ENCODE results near the gene OR13C4. TPM values are rescaled to one million over a fixed set of nuclear protein-coding genes. Genes with fewer than 3 reads are reported as not detected.
"Not testable (repeated sequence)": the region's sequence is repeated elsewhere in the genome, so short reads cannot be mapped to it uniquely, and the experiment has no call there.

OR13C4 gene
- total RNA-seq = not detected

DNA sequence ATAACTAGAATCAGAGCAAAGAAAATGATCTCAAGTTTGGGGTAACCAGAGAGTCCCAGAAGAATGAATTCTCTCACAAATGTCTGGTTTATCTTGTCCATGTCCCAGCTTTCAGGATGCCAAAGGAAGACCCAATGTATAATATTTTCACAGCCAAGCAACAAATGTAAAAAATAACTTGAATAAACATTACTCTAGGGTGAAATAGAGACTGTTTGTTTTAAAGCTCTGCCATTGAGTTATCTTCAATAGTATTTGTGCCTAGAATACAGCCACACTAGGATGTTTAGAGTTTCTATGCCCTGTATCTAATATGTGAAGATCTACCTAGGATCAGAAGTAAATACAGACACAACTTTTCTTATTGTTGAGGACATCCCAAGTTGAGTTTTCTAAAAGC is at the start of gene OR13C4:
OR13C4 (minus strand) TSS at position 101 of the 400 bp plus-strand sequence; CDS start at position 101, 0 bp downstream.
- DNase-seq = no peak
- Mint-ChIP-seq H3K36me3 (ENCODE audit: insufficient read depth) (no peaks in the 10 kb centered on the region), H3K9me3 (peaks cover 5% of the 10 kb centered on the region), H3K4me1 (ENCODE audit: low read depth) (no peaks in the 10 kb centered on the region), H3K4me3 (no peak within 1 kb of the TSS), H3K27me3 (ENCODE audit: low read depth) (no peaks in the 10 kb centered on the region)
- no peak for ATAC-seq

DNA sequence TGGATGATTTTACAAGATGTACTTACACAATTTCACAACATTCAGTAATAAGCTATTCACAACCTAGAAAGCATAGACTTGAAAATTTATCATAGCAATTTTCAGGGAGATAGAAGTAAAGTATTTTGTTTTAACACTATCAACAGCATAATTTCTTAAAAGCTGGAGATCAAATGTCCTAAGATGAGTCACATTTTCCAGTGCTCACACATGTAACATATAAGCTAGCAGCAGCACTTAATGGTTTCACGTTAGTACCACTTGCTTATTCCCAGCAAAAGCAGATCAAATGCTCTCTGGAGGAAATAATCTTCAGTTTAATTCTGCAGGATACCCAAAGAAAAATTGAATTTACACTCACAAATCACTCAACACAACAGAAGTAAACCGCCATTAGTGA is 48.4 kb upstream of the OR13C4 start:
- no peak overlapping the region for H3K4me3 Mint-ChIP-seq
- no peaks in the 10 kb centered on the region for H3K4me1 Mint-ChIP-seq (ENCODE audit: low read depth)
- H3K9me3 Mint-ChIP-seq = peaks cover 15% of the 10 kb centered on the region
- ATAC-seq (no peak), DNase-seq (no peak)
- H3K27me3 Mint-ChIP-seq (ENCODE audit: low read depth) = no peaks in the 10 kb centered on the region
- no peaks in the 10 kb centered on the region for H3K36me3 Mint-ChIP-seq (ENCODE audit: insufficient read depth)

DNA sequence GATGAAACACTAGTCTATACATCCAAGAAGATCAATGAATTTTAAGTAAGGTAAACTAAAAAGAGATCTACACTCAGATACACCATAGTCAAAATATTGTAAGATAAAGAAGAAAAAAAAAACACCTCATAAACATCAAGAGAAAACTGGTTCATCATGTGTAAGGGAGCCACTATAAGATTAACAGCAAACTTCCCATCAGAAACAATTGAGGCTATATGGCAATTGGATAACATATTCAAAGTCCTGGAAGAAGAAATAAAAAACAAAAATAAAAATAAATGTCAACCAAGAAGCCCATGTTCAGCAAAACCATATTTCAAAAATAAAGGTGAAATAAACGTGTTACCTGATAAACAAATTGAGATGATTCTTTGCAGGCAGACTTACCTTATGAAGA is 45.6 kb upstream of the OR13C4 start:
- peaks cover 15% of the 10 kb centered on the region for H3K9me3 Mint-ChIP-seq
- DNase-seq (no peak), ATAC-seq (no peak)
- H3K27me3 Mint-ChIP-seq (ENCODE audit: low read depth) = no peaks in the 10 kb centered on the region
- no peaks in the 10 kb centered on the region for H3K4me1 Mint-ChIP-seq (ENCODE audit: low read depth)
- no peaks in the 10 kb centered on the region for H3K36me3 Mint-ChIP-seq (ENCODE audit: insufficient read depth)
- H3K4me3 Mint-ChIP-seq = no peak overlapping the region

DNA sequence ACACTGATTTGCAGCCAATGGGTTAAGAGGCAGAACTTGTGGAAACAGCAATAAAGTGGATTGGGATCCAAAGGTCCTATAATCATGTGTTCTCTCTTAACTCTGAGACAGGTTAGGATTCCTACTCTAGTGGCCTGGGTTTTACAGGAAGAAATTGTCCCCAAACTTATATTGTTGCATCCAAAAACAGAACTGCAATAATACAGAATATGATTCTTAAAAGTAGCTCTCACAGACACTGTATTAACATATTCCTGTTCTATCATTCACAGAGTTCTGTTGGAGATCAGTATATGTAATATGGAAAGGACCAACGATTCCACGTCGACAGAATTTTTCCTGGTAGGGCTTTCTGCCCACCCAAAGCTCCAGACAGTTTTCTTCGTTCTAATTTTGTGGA is 41.9 kb upstream of the OR13C4 start, which contains the start of gene OR13C8:
OR13C8 (plus strand) TSS at position 301 of the 400 bp plus-strand sequence; CDS start at position 301, 0 bp downstream.
- no peak for ATAC-seq

DNA sequence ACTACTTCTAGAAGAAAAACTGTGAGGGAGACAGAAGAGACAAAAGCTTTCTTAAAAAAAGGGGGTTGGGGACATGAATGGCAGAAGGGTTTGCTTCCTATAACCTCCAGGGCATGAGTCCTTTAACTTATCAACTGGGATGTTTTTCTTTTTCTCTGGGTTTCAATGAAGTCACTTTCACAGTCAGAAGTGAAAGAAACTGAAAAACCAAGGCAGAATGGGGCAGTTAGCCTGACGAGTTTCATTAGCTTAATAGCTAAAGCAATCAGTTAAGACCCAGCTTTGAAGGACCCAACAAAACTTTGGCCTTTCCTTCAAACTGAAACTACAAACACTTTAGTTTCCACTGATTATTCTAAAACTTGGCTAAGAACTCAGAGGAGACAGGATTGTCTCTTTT is 37.3 kb upstream of the OR13C4 start:
- Mint-ChIP-seq H3K27me3 (ENCODE audit: low read depth) (no peaks in the 10 kb centered on the region), H3K4me1 (ENCODE audit: low read depth) (no peaks in the 10 kb centered on the region), H3K36me3 (ENCODE audit: insufficient read depth) (no peaks in the 10 kb centered on the region), H3K4me3 (no peak overlapping the region), H3K9me3 (no peaks in the 10 kb centered on the region)
- ATAC-seq (no peak), DNase-seq (no peak)

More for the DNA sequence above, 41.9 kb upstream of the OR13C4 start, which contains the start of gene OR13C8:
- H3K4me3 Mint-ChIP-seq = no peak within 1 kb of the TSS
- H3K4me1 Mint-ChIP-seq (ENCODE audit: low read depth) = no peaks in the 10 kb centered on the region
- H3K36me3 Mint-ChIP-seq (ENCODE audit: insufficient read depth) = no peaks in the 10 kb centered on the region
- H3K9me3 Mint-ChIP-seq = peaks cover 15% of the 10 kb centered on the region
- DNase-seq = no peak
- H3K27me3 Mint-ChIP-seq (ENCODE audit: low read depth) = no peaks in the 10 kb centered on the region

DNA sequence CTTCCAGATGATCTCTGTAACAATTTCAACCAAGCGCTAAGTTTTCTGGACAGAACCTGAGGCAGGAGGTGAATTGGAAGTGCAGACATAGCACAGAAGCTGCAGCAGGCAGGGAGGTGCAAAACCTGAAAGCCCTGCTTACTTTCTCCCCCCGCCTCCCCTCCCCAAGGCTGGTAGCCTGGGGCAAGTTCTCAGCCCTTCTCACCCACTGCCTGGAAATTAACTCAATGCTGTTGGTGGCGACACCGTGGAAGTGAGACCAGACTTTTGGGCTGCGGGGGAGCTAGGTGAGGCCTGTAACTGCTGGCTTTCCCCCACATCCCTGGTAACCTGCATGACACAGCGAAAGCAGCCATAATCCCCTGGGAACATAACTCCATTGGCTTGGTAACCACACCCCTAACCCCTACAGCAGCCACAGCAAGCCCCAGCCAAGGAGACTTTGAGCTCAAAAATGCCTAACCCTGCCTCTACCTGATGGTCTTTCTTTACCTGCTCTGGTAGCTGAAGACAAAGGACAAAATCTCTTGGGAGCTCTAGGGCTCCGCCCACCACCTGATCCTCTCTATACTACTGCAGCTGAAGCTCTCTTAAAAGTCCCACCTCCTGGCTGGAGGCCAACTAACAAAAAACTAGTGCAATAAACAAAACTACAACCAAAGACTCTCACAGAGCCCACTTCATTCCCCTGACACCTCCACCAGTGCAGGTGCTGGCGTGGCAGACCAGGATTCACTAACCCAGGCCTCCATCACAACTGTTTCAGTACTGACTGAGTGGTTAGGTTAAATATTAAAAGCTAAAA is 30.0 kb upstream of the OR13C4 start:
- peaks cover 1% of the 10 kb centered on the region for H3K27me3 Mint-ChIP-seq (ENCODE audit: low read depth)
- DNase-seq = no peak
- ATAC-seq = no peak
- H3K36me3 Mint-ChIP-seq (ENCODE audit: insufficient read depth) = no peaks in the 10 kb centered on the region
- H3K4me1 Mint-ChIP-seq (ENCODE audit: low read depth) = no peaks in the 10 kb centered on the region
- no peak overlapping the region for H3K4me3 Mint-ChIP-seq
- H3K9me3 Mint-ChIP-seq = peaks cover 9% of the 10 kb centered on the region

DNA sequence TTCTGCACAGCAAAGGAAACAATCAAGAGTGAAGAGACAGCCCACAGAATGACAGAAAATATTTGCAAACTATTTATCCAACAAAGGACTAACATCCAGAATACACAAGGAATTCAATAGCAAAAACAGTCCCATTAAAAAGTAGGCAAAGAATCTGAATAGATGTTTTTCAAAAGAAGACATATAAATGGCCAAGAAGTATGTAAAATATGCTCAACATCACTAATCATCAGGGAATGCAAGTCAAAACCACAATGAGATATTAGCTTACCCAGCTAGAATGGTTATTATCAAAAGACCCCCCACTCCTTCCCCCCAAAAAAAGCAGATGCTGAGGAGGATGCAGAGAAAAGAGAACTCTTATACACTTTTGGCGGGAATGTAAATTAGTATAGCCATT is 28.5 kb upstream of the OR13C4 start:
- no peaks in the 10 kb centered on the region for H3K36me3 Mint-ChIP-seq (ENCODE audit: insufficient read depth)
- no peaks in the 10 kb centered on the region for H3K4me1 Mint-ChIP-seq (ENCODE audit: low read depth)
- H3K27me3 Mint-ChIP-seq (ENCODE audit: low read depth) = peaks cover 1% of the 10 kb centered on the region
- DNase-seq (no peak), ATAC-seq (no peak)
- H3K9me3 Mint-ChIP-seq = peaks cover 9% of the 10 kb centered on the region
- H3K4me3 Mint-ChIP-seq = no peak overlapping the region

DNA sequence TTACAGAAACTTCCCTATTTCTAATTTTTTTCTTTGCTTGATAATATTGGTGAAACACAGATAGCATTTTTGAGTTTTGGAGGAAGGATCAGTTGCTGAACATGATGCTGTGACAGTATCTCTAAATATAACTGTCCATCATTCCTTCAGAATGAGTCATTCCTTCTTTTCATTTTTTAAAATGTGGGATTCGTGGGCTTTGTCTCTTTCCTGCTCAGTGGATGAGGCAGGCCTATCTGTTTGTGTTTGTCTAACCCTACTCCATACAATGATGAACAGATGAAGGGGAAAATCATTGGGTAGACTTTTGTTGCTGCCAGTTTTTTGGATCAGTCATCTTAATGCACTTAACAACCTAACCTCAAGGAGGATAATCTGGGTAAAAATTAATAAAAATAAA is 26.3 kb upstream of the OR13C4 start:
- H3K9me3 Mint-ChIP-seq = peaks cover 5% of the 10 kb centered on the region
- no peaks in the 10 kb centered on the region for H3K4me1 Mint-ChIP-seq (ENCODE audit: low read depth)
- ATAC-seq (no peak), DNase-seq (no peak)
- peaks cover 1% of the 10 kb centered on the region for H3K27me3 Mint-ChIP-seq (ENCODE audit: low read depth)
- H3K4me3 Mint-ChIP-seq = no peak overlapping the region
- no peaks in the 10 kb centered on the region for H3K36me3 Mint-ChIP-seq (ENCODE audit: insufficient read depth)

DNA sequence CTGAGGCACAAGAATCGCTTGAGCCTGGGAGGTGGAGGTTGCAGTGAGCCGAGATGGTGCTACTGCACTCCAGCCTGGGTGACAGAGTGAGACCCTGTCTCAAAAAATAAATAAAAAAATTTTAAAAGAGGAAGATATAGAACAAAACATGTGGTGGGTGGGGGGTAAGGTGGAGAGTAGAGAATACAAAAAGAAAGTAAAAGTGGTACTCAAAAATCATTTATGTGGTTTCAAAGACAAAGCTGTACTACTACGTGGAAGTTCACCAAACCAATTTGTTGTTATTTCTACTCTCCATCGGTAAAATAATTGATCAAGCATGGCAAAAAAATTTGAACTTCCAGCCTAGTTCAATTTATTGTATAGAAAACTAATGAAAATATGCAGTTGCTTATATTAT is 17.6 kb upstream of the OR13C4 start:
- DNase-seq (no peak), ATAC-seq (no peak)
- no peaks in the 10 kb centered on the region for H3K36me3 Mint-ChIP-seq (ENCODE audit: insufficient read depth)
- H3K4me3 Mint-ChIP-seq = no peak overlapping the region
- no peaks in the 10 kb centered on the region for H3K9me3 Mint-ChIP-seq
- H3K27me3 Mint-ChIP-seq (ENCODE audit: low read depth) = no peaks in the 10 kb centered on the region
- no peaks in the 10 kb centered on the region for H3K4me1 Mint-ChIP-seq (ENCODE audit: low read depth)

DNA sequence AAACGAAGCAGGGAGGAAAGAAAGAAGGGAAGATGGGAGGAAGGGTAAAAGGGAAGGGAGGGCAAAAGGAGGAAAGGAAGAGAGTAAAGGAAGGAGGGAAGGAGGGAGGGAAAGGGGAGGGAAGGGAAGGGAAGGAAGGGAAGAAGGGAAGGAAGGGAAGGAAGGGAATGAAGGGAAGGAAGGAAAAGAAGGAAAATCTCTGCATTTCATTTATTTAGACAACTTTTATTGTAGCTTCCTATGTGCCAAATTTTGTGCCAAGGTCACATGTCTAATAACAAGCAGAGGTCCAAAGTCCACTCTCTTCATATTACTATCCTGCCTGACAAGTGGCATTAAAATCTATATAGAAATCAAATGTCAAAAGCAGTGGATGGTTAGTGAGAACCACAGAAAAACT is 12.3 kb upstream of the OR13C4 start:
- H3K27me3 Mint-ChIP-seq (ENCODE audit: low read depth) = no peaks in the 10 kb centered on the region
- no peak overlapping the region for H3K4me3 Mint-ChIP-seq
- H3K9me3 Mint-ChIP-seq = no peaks in the 10 kb centered on the region
- H3K36me3 Mint-ChIP-seq (ENCODE audit: insufficient read depth) = no peaks in the 10 kb centered on the region
- no peaks in the 10 kb centered on the region for H3K4me1 Mint-ChIP-seq (ENCODE audit: low read depth)
- ATAC-seq (no peak), DNase-seq (no peak)

DNA sequence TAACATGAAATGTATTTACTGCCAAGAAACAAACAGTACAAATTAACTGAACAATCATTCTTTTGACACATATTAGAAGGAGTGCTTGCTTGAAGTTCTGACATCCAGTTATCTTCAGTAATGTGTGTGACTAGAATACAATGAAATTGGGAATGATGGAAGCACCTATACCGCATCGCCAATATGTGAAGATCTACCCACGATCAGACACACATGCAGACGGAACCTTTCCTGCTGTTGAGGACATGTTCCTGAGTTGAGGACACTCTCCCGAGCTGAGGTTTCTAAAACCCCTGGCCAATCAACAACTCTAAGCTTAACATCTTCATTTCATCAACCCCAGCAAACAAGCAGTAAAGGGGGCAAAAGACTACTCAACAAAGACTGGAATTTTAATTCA is 9.7 kb upstream of the OR13C4 start, which contains the start of gene OR13C3:
OR13C3 (minus strand) TSS at position 101 of the 400 bp plus-strand sequence. CDS start 133 bp downstream, outside the sequence.
- ATAC-seq (no peak), DNase-seq (no peak)
- Mint-ChIP-seq H3K4me1 (ENCODE audit: low read depth) (no peaks in the 10 kb centered on the region), H3K27me3 (ENCODE audit: low read depth) (no peaks in the 10 kb centered on the region), H3K9me3 (no peaks in the 10 kb centered on the region), H3K4me3 (no peak within 1 kb of the TSS), H3K36me3 (ENCODE audit: insufficient read depth) (no peaks in the 10 kb centered on the region)

DNA sequence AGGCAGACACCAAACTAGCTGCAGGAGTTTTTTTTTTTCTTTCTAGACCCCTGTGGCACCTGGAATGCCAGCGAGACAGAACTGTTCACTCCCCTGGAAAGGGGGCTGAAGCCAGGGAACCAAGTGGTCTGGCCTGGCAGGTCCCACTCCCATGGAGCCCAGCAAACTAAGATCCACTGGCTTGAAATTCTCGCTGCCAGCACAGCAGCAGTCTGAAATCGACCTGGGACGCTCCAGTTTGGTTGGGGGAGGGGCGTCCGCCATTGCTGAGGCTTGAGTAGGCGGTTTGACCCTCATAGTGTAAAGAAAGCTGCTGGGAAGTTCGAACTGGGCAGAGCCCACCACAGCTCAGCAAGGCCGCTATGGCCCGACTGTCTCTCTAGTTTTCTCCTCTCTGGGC is 6.8 kb downstream of the OR13C4 start:
- ATAC-seq; H3K9me3 Mint-ChIP-seq; H3K4me3 Mint-ChIP-seq; H3K36me3 Mint-ChIP-seq (ENCODE audit: insufficient read depth); H3K4me1 Mint-ChIP-seq (ENCODE audit: low read depth); DNase-seq; H3K27me3 Mint-ChIP-seq (ENCODE audit: low read depth): not testable (repeated sequence)

DNA sequence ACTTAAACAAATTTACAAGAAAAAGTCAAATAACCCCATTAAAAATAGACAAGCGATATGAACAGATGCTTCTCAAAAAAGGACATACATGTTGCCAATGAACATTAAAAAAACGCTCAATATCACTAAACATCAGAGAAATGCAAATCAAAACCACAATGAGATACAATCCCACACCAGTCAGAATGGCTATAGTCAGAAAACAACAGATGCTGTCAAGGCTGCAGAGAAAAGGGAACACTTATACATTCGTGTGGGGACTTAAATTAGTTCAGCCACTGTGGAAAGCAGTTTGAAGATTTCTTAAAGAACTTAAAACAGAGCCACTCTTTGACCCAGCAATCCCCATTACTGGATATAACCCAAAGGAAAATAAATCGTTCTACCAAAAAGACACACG is 12.1 kb downstream of the OR13C4 start:
- Mint-ChIP-seq H3K36me3 (ENCODE audit: insufficient read depth) (no peaks in the 10 kb centered on the region), H3K4me1 (ENCODE audit: low read depth) (no peaks in the 10 kb centered on the region), H3K27me3 (ENCODE audit: low read depth) (no peaks in the 10 kb centered on the region), H3K9me3 (peaks cover 3% of the 10 kb centered on the region), H3K4me3 (no peak overlapping the region)
- DNase-seq (no peak), ATAC-seq (no peak)

DNA sequence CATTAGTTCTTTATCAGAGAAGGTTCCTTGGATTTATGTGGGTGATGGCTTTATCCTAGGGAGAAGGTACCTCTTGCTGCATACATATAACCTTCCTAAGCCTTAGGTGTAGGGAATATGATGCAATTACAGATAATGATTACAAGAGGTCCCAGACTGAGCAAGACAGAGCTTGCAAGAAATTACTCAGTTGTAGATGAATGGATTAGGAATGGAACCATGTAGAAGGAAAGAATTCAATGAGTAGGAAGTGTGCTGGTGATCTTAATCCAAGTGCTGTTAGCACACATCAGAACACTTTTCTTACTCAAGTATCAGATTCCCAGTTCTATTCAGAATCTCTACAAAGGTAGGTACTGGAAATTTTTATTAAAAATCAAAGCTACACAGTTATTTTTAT is 20.4 kb downstream of the OR13C4 start:
- DNase-seq (no peak), ATAC-seq (no peak)
- no peaks in the 10 kb centered on the region for H3K9me3 Mint-ChIP-seq
- H3K4me3 Mint-ChIP-seq = no peak overlapping the region
- H3K27me3 Mint-ChIP-seq (ENCODE audit: low read depth) = no peaks in the 10 kb centered on the region
- H3K4me1 Mint-ChIP-seq (ENCODE audit: low read depth) = no peaks in the 10 kb centered on the region
- H3K36me3 Mint-ChIP-seq (ENCODE audit: insufficient read depth) = no peaks in the 10 kb centered on the region

DNA sequence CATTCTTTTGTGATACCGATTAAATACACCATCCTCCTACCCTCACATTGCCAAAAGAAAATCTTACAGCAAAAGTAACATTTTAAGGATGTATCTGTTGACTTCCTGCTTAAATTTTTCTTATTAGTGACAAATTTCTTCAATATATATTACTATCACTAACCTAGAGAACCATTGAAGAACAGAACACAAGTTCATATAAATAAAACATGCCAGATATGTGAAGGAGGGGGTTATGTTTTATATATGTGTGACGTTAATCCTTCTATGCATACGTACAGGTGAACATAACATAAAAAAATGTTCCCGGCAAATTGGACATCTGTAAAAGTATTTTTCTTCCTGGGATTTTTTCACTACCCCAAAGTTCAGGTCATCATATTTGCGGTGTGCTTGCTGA is 23.0 kb downstream of the OR13C4 start, which contains the start of gene OR13F1:
OR13F1 (plus strand) TSS at position 301 of the 400 bp plus-strand sequence; CDS start at position 301, 0 bp downstream.
- DNase-seq = no peak
- no peaks in the 10 kb centered on the region for H3K36me3 Mint-ChIP-seq (ENCODE audit: insufficient read depth)

More for the DNA sequence above, 23.0 kb downstream of the OR13C4 start, which contains the start of gene OR13F1:
- no peaks in the 10 kb centered on the region for H3K27me3 Mint-ChIP-seq (ENCODE audit: low read depth)
- no peak for ATAC-seq
- no peaks in the 10 kb centered on the region for H3K4me1 Mint-ChIP-seq (ENCODE audit: low read depth)
- H3K9me3 Mint-ChIP-seq = no peaks in the 10 kb centered on the region
- no peak within 1 kb of the TSS for H3K4me3 Mint-ChIP-seq
